K562 (cell line): ENCODE data around the gene ZNF609. TPM values are rescaled to one million over a fixed set of nuclear protein-coding genes. Genes with fewer than 3 reads are reported as not detected.

Experiments used
- ARID3A ChIP-seq: IDR thresholded peaks from 2 replicates; pipeline ENCODE4 v1.6.1; 2012; ENCODE audit warnings: low read depth, low read length, improper control_type of control experiment, borderline replicate concordance
- ARNT ChIP-seq, 2 experiments: fragments of 450-650 bp; IDR thresholded peaks; 2 replicates each; pipeline ENCODE4 v1.6.1; 2016; ENCODE audit warnings: mild to moderate bottlenecking in 1 of 2
- ATF4 ChIP-seq: fragments of 450-650 bp; formaldehyde crosslinking; IDR thresholded peaks from 2 replicates; pipeline ENCODE4 v1.4.0; 2022; ENCODE audit warnings: mild to moderate bottlenecking, moderate library complexity
- ATF7 ChIP-seq: fragments of 450-650 bp; IDR thresholded peaks from 2 replicates; pipeline ENCODE4 v1.7.1; 2014; ENCODE audit warnings: mild to moderate bottlenecking, moderate library complexity
- BACH1 ChIP-seq: fragments of 200-800 bp; sonication (Bioruptor generic); IDR thresholded peaks from 2 replicates; pipeline ENCODE4 v1.6.1; 2016; ENCODE audit warnings: missing genetic modification characterization, missing compliant biosample characterization
- CBFA2T2 ChIP-seq: fragments of 450-650 bp; conservative IDR thresholded peaks from 2 replicates; pipeline ENCODE4 v1.6.1; 2017; ENCODE audit warnings: mild to moderate bottlenecking
- ESRRA ChIP-seq: fragments of 450-650 bp; IDR thresholded peaks from 2 replicates; pipeline ENCODE4 v1.6.1; 2014; ENCODE audit warnings: low read depth, mild to moderate bottlenecking, moderate library complexity, borderline replicate concordance
- ESRRB ChIP-seq: fragments of 250-450 bp; sonication (Bioruptor Pico); IDR thresholded peaks from 2 replicates; pipeline ENCODE4 v1.5.0; 2020; ENCODE audit warnings: mild to moderate bottlenecking, moderate library complexity, borderline replicate concordance
- GATAD2B ChIP-seq: fragments of 450-650 bp; IDR thresholded peaks from 2 replicates; pipeline ENCODE4 v1.6.1; 2017; ENCODE audit warnings: mild to moderate bottlenecking, borderline replicate concordance
- LCOR ChIP-seq: sonication (generic); formaldehyde crosslinking; IDR thresholded peaks from 2 replicates; pipeline ENCODE4 v1.8.0; 2022; ENCODE audit warnings: mild to moderate bottlenecking, missing genetic modification reagents
- MEIS2 ChIP-seq: fragments of 450-650 bp; IDR thresholded peaks from 2 replicates; pipeline ENCODE4 v1.6.1; 2014; ENCODE audit warnings: mild to moderate bottlenecking; ENCODE audit not compliant: partially characterized antibody
- MTA1 ChIP-seq: fragments of 450-650 bp; IDR thresholded peaks from 2 replicates; pipeline ENCODE4 v1.6.1; 2017; ENCODE audit warnings: borderline replicate concordance
- MTA2 ChIP-seq: fragments of 450-650 bp; IDR thresholded peaks from 2 replicates; pipeline ENCODE4 v1.6.1; 2016; ENCODE audit warnings: low read depth
- MTA3 ChIP-seq: fragments of 450-650 bp; formaldehyde crosslinking; IDR thresholded peaks from 2 replicates; pipeline ENCODE4 v1.6.1; 2017; ENCODE audit warnings: mild to moderate bottlenecking, borderline replicate concordance
- MXI1 ChIP-seq: IDR thresholded peaks from 2 replicates; pipeline ENCODE4 v1.6.1; 2011; ENCODE audit warnings: low read depth, mild to moderate bottlenecking, improper control_type of control experiment, low read length
- NBN ChIP-seq: fragments of 450-650 bp; IDR thresholded peaks from 2 replicates; pipeline ENCODE4 v1.6.1; 2016; ENCODE audit warnings: low read depth, mild to moderate bottlenecking
- RBBP5 ChIP-seq: fragments of 200-600 bp; sonication (generic); IDR thresholded peaks from 2 replicates; pipeline ENCODE4 v1.6.1; 2012; ENCODE audit warnings: borderline replicate concordance, mild to moderate bottlenecking, low read length, control low read depth, inconsistent platforms; ENCODE audit not compliant: insufficient read depth, poor library complexity, severe bottlenecking
- SMARCA4 ChIP-seq: fragments of 450-650 bp; IDR thresholded peaks from 2 replicates; pipeline ENCODE4 v1.6.1; 2016
- SOX6 ChIP-seq: fragments of 450-650 bp; IDR thresholded peaks from 2 replicates; pipeline ENCODE4 v1.6.1; 2014; ENCODE audit warnings: mild to moderate bottlenecking
- STAG1 ChIP-seq: sonication (generic); formaldehyde crosslinking; IDR thresholded peaks from 2 replicates; pipeline ENCODE4 v1.5.0; 2020; ENCODE audit warnings: missing genetic modification reagents, borderline replicate concordance
- STAT5A ChIP-seq: IDR thresholded peaks from 2 replicates; pipeline ENCODE4 v1.6.1; 2012; ENCODE audit warnings: low read length, inconsistent platforms, borderline replicate concordance
- SUPT5H ChIP-seq: fragments of 450-650 bp; IDR thresholded peaks from 2 replicates; pipeline ENCODE4 v1.6.1; 2016
- TAL1 ChIP-seq: fragments of 450-650 bp; IDR thresholded peaks from 2 replicates; pipeline ENCODE4 v1.6.1; 2016; ENCODE audit warnings: mild to moderate bottlenecking
- ZNF316 ChIP-seq: fragments of 450-650 bp; IDR thresholded peaks from 2 replicates; pipeline ENCODE4 v1.6.1; 2016
- ZNF699 ChIP-seq: fragments of 250-450 bp; sonication (Bioruptor Pico); IDR thresholded peaks from 2 replicates; pipeline ENCODE4 v1.8.0; 2021; ENCODE audit warnings: mild to moderate bottlenecking, moderate library complexity; ENCODE audit not compliant: insufficient replicate concordance
- polyA plus RNA-seq, 8 experiments: library from polyadenylated mRNA; depleted of rRNA in 4 of 8; stranded (reverse) in 5 of 8; unstranded in 3 of 8; fragments of >200 nt; fragmentation: Nextera tagmentation in 2 of 8; fragmentation: Illumina TruSeq in 1 of 8; extraction: Ambion mirVana in 2 of 8; extraction: Trizol in 1 of 8; gene quantifications; 2 replicates each; pipeline versions ENCODE4 v1.2.1 to v1.2.3, GENCODE V29; 2011 to 2014; ENCODE audit warnings: inconsistent platforms in 1 of 8, missing spikeins in 1 of 8
- total RNA-seq, 7 experiments: library from RNA; depleted of rRNA in 6 of 7; stranded (reverse); fragments of >200 nt in 6 of 7; fragmentation: Illumina TruSeq in 2 of 7; extraction: Trizol in 2 of 7; gene quantifications; 2 replicates each; pipeline versions ENCODE4 v1.2.1 to v1.2.3, GENCODE V29; 2011 to 2021; ENCODE audit warnings: low replicate concordance in 1 of 7
- TF ChIP-seq, protein P1 (sequence below): fragments of 450-650 bp; IDR thresholded peaks from 2 replicates; pipeline ENCODE4 v1.6.1; 2016; ENCODE audit warnings: low read depth, mild to moderate bottlenecking, moderate library complexity

Gene ZNF609
- total and polyA plus RNA-seq, 9 of the 15 experiments (the other 6 are each of a cell fraction or from before 2014, with no cell fraction given) = 3.0 to 38.7 (median 17.8) TPM

GRCh38 chr15:64438653-64439447 is 21.5 kb upstream of the ZNF609 start (continued):
- TF ChIP-seq GATAD2B (0 out of 2 replicates have a peak, but pooled peaks have one; percentile 70), CBFA2T2 (peak; percentile 96), STAG1 (CRISPR knock-in tag) (no peak), RBBP5 (peak; percentile 44), ZNF316 (no peak), MEIS2 (peak; percentile 75), MXI1 (peak; percentile 37; the same call in 1 of the 2 replicates), ESRRA (peak; percentile 87), MTA3 (0 out of 2 replicates have a peak, but pooled peaks have one; percentile 58), SOX6 (peak; percentile 93), NBN (peak; percentile 36; the same call in 1 of the 2 replicates), ATF4 (CRISPR knock-in tag) (peak; percentile 46; the same call in 1 of the 2 replicates), ARID3A (0 out of 2 replicates have a peak, but pooled peaks have one; percentile 56), TAL1 (peak; percentile 96), MTA2 (peak; percentile 90), BACH1 (tag) (no peak), SUPT5H (no peak), ESRRB (CRISPR knock-in tag) (no peak), MTA1 (peak; percentile 60; the same call in 1 of the 2 replicates), ZNF699 (no peak), ATF7 (peak; percentile 49; the same call in 1 of the 2 replicates), ARNT (IDR thresholded peaks at IDR 0.05) (peak in 1 of 2 experiments; percentile 77; a peak in 1 of 4 replicates), SMARCA4 (peak; percentile 91), LCOR (CRISPR knock-in tag) (no peak), STAT5A (peak; percentile 93)
- TF ChIP-seq, protein P1, sequence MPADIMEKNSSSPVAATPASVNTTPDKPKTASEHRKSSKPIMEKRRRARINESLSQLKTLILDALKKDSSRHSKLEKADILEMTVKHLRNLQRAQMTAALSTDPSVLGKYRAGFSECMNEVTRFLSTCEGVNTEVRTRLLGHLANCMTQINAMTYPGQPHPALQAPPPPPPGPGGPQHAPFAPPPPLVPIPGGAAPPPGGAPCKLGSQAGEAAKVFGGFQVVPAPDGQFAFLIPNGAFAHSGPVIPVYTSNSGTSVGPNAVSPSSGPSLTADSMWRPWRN = peak; percentile 50
